Breast epithelium (tissue), 4 donors: ENCODE data around the gene SIKE1. TPM values are rescaled to one million over a fixed set of nuclear protein-coding genes. Genes with fewer than 3 reads are reported as not detected.
A peak's percentile ranks its signal among the peaks of the same experiment; 100 is the strongest.

ENCODE experiments used
- DNase-seq, 2 donors: peaks; one replicate each; pipeline ENCODE4 v3.0.0-alpha.2; 2019; ENCODE audit warnings: low spot score in 2 of 2
- H3K27ac ChIP-seq, 2 donors: fragments of 200-600 bp; sonication (generic) in 1 of 2; one replicate each; pipeline ENCODE4 v1.5.1; 2016 to 2019; ENCODE audit warnings: mild to moderate bottlenecking in 1 of 2
- H3K27me3 ChIP-seq, 2 donors: fragments of 200-600 bp; sonication (generic) in 1 of 2; one replicate each; pipeline versions ENCODE4 v1.5.1 to v1.6.0; 2017 to 2019; ENCODE audit warnings: control low read depth in 1 of 2, mild to moderate bottlenecking in 1 of 2
- H3K36me3 ChIP-seq: fragments of 200-600 bp; one replicate; pipeline ENCODE4 v1.5.1; 2019
- H3K4me1 ChIP-seq, 2 donors: fragments of 200-600 bp; sonication (generic); one replicate each; pipeline ENCODE4 v1.5.1; 2016 to 2019; ENCODE audit warnings: control low read depth in 1 of 2
- H3K4me3 ChIP-seq, 3 donors: fragments of 200-600 bp; sonication (generic); 1 replicate in 2 of 3; 2 replicates in 1 of 3; pipeline ENCODE4 v1.5.1; 2016 to 2019; ENCODE audit warnings: mild to moderate bottlenecking in 3 of 3, moderate library complexity in 2 of 3
- H3K9me3 ChIP-seq, 2 donors: fragments of 200-600 bp; sonication (generic) in 1 of 2; one replicate each; pipeline ENCODE4 v1.5.1; 2016 to 2019; ENCODE audit warnings: control low read depth in 1 of 2
- CTCF ChIP-seq, 3 donors: fragments of 450-650 bp; IDR thresholded peaks; one replicate each; pipeline ENCODE4 v1.5.1; 2016 to 2017; ENCODE audit warnings: antibody characterized with exemption in 3 of 3, mild to moderate bottlenecking in 3 of 3, moderate library complexity in 3 of 3
- POLR2A ChIP-seq: fragments of 450-650 bp; IDR thresholded peaks from one replicate; pipeline ENCODE4 v1.6.1; 2016; ENCODE audit warnings: antibody characterized with exemption, mild to moderate bottlenecking, moderate library complexity
- POLR2AphosphoS5 ChIP-seq, 3 donors: sonication (generic); formaldehyde crosslinking; IDR thresholded peaks; one replicate each; pipeline ENCODE4 v1.6.1; 2017; ENCODE audit warnings: antibody characterized with exemption in 3 of 3
- intact Hi-C: fragments of 100-400 bp; cut with DNase I; formaldehyde crosslinking; loops from one replicate; pipeline ENCODE4 v1.15.1; 2023; ENCODE audit warnings: low total_unique reads
- total RNA-seq, 3 donors: library from RNA; depleted of rRNA; stranded (reverse); fragments of >200 nt; gene quantifications; one replicate each; pipeline ENCODE4 v1.1.0, GENCODE V29; 2016

Gene SIKE1
- total RNA-seq, 3 donors from 2014 or later = 31.6 to 41.0 (median 32.3) TPM

- Histone ChIP-seq H3K27me3 (no peaks in the 10 kb centered on the region), H3K4me1 (peaks cover 0 to 16% of the 10 kb centered on the region in 2 donors), H3K9me3 (no peaks in the 10 kb centered on the region), H3K36me3 (no peaks in the 10 kb centered on the region), H3K4me3 (no peak overlapping the region), H3K27ac (no peak overlapping the region)
- TF ChIP-seq POLR2A = no peak
- no peak for TF ChIP-seq CTCF (IDR thresholded peaks at IDR 0.05)
- no peak for TF ChIP-seq POLR2AphosphoS5 (IDR thresholded peaks at IDR 0.05)
- intact Hi-C loops = no loop called here
- DNase-seq = no peak
These were observed 27.3 kb downstream of the SIKE1 start for GRCh38 chr1:114753143-114753542.

GRCh38 chr1:114750780-114751179, 29.7 kb downstream of the SIKE1 start:
- Histone ChIP-seq H3K9me3 (no peaks in the 10 kb centered on the region), H3K27me3 (no peaks in the 10 kb centered on the region), H3K36me3 (no peaks in the 10 kb centered on the region), H3K4me3 (peak overlapping the region in 1 of 3 donors; percentile 6), H3K27ac (no peak overlapping the region), H3K4me1 (peaks cover 0 to 14% of the 10 kb centered on the region in 2 donors)
- TF ChIP-seq POLR2A (no peak), CTCF (IDR thresholded peaks at IDR 0.05) (no peak), POLR2AphosphoS5 (IDR thresholded peaks at IDR 0.05) (no peak)
- intact Hi-C loops = no loop called here
- no peak for DNase-seq

GRCh38 chr1:114749835-114750234, 30.6 kb downstream of the SIKE1 start:
- no peaks in the 10 kb centered on the region for H3K27me3 ChIP-seq
- H3K27ac ChIP-seq = no peak overlapping the region
- peaks cover 0 to 5% of the 10 kb centered on the region in 2 donors for H3K4me1 ChIP-seq
- intact Hi-C loops = no loop called here
- H3K9me3 ChIP-seq = no peaks in the 10 kb centered on the region
- TF ChIP-seq POLR2A (no peak), CTCF (IDR thresholded peaks at IDR 0.05) (no peak), POLR2AphosphoS5 (IDR thresholded peaks at IDR 0.05) (no peak)
- no peaks in the 10 kb centered on the region for H3K36me3 ChIP-seq
- no peak for DNase-seq
- no peak overlapping the region for H3K4me3 ChIP-seq

GRCh38 chr1:114746450-114747121, 33.9 kb downstream of the SIKE1 start:
- Histone ChIP-seq H3K4me3 (no peak overlapping the region), H3K27ac (no peak overlapping the region), H3K36me3 (no peaks in the 10 kb centered on the region), H3K27me3 (no peaks in the 10 kb centered on the region), H3K9me3 (no peaks in the 10 kb centered on the region), H3K4me1 (peaks cover 0 to 5% of the 10 kb centered on the region in 2 donors)
- no peak for TF ChIP-seq POLR2A
- TF ChIP-seq POLR2AphosphoS5 (IDR thresholded peaks at IDR 0.05) = no peak
- no peak for TF ChIP-seq CTCF (IDR thresholded peaks at IDR 0.05)
- no peak for DNase-seq
- intact Hi-C loops = no loop called here

- no peak for TF ChIP-seq POLR2AphosphoS5 (IDR thresholded peaks at IDR 0.05)
- TF ChIP-seq POLR2A = no peak
- TF ChIP-seq CTCF (IDR thresholded peaks at IDR 0.05) = no peak
- intact Hi-C loops = no loop called here
- Histone ChIP-seq H3K27me3 (no peaks in the 10 kb centered on the region), H3K4me3 (no peak overlapping the region), H3K27ac (no peak overlapping the region), H3K4me1 (no peaks in the 10 kb centered on the region), H3K36me3 (no peaks in the 10 kb centered on the region), H3K9me3 (no peaks in the 10 kb centered on the region)
- no peak for DNase-seq
These were observed 35.2 kb downstream of the SIKE1 start for GRCh38 chr1:114745291-114745690.
